OCI-M2 (cell line): ENCODE results near the gene GNAI1.

Experiments used
- DNase-seq: peaks from one replicate; lab custom pipeline; 2025; ENCODE audit not compliant: unreplicated experiment; lab: John Stamatoyannopoulos, UW

The GNAI1 gene

GRCh38 chr7:80204919-80205318 is 70.3 kb downstream of the GNAI1 start:
- no peak for DNase-seq

DNA sequence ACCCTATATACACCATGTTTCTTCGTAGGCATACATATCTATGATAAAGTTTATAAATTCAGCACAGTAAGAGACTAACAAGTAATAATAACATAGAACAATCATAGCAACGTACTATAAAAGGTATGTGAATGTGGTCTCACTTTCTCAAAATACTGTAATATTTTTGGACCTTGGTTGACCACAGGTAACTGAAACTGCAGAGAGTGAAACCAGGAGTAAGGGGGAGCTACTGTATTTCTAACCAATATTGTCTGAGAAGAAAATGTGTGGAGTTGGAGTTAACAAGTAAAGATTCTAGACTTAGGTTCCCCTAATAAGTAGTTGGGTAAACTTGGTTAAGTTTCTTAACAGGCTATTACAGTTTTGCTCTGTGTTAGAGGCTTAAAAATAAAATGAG is 72.1 kb downstream of the GNAI1 start:
- DNase-seq, result no peak

- no peak for DNase-seq
Measured at GRCh38 chr7:80207501-80207900, 72.9 kb downstream of the GNAI1 start.

DNA sequence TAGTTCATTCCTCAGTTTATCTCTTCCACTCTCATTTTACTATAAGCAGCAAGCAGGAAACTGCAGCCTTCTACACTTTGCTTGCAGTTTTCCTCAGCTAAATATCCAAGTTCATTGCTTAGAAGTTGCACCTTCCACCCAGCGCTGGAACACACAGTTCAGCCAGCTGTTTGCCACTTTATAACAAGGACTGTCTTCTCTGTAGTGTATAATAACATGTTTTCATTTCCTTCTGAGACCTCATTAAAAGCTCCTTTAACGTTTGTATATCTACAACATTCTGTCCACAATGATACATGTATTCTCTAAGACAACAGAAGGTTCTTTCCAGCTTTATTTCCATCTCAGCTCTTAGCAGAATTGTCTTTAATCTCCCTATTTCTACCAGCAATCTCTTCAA is 74.1 kb downstream of the GNAI1 start:
- no peak for DNase-seq

DNA sequence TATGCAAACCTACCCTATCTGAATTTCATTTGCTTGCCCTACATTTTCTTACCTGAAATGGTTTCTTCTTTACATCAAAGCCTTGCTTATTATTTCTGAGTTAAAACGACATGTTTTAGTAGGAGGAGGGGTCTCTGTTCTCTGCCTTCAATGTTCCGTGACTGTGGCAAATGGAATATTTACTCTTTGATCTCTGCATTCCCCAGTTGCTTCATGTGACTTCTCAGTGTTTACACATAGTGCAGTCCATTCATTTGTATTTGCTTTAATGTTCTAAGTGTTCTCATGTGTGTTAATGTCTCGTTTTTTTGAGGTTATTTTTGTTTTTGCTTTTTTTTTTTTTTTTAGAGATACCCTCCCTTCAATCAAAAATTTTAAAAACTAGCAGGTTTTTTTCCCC is 75.8 kb downstream of the GNAI1 start:
- DNase-seq, result no peak

GRCh38 chr7:80213814-80214213 is 79.2 kb downstream of the GNAI1 start:
- no peak for DNase-seq

DNA sequence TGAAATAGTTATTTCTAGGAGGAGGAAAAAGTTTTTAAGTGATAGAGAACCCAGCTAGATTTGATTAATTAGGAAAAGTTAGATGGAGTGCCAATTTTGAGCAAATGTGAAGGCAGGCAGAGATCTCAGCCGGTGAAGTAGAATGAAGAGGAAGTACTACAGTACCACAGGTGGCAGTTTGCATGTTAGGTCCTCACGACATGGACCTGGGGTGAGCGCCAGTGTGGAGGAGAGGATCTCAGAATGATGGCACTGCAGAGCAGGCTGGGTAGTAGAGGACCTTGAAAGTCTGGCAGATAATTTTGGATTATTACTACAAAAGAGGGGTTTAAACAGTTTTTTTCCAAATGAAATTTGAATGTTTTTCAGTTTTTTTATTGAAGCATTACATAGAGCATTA is 81.1 kb downstream of the GNAI1 start:
- DNase-seq, result no peak

DNA sequence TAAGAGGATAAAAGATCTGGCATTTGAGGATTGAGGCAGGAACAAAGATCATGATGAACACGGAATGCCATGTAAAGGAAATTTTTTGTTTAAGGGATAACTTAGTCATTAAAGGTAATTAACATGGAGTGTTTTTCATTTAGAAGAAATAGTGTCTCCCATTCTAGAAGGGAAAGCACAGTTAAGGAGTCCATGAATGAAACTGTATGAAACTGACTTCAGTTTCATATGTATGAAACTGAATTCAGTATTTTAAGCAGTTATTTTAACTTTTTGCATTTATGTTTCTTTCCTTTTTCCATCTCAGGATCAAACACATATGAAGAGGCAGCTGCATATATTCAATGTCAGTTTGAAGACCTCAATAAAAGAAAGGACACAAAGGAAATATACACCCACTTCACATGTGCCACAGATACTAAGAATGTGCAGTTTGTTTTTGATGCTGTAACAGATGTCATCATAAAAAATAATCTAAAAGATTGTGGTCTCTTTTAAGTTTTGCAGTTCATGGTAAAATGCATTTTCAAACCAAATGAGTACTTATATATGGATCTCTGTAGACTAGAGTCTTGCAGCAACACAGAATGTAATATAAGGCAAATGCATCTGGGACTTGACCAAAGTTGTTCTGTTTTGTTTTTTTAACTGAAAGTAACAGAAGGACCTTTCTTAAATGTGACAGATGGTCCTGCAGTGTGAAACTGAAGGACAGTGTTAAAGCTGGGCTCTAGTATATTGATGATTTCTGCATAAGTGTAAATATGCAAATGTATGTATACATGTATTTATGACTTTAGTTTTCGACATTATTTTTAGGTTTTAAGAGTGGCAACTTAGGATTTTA is 82.6 kb downstream of the GNAI1 start:
- no peak for DNase-seq

DNA sequence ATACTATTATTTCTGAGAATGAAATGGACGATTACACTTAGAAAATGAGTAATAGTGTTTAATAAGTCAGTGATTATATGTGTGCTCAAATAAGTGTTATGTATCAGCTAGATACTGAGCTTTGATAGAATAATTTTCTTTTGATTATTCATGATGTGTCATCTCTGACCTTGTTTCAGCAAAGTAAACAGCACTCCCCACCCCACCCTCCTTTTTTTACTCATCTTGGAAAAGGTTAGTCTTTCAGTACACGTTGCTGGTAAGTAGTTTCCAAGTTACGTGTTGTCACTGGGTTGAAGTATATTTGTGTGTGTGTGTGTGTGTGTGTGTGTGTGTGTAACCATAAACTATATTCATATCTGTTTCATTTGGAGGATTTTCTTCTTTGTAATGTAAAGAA is 84.1 kb downstream of the GNAI1 start:
- no peak for DNase-seq

GRCh38 chr7:80220022-80220634 is 85.5 kb downstream of the GNAI1 start:
- DNase-seq, result no peak

DNA sequence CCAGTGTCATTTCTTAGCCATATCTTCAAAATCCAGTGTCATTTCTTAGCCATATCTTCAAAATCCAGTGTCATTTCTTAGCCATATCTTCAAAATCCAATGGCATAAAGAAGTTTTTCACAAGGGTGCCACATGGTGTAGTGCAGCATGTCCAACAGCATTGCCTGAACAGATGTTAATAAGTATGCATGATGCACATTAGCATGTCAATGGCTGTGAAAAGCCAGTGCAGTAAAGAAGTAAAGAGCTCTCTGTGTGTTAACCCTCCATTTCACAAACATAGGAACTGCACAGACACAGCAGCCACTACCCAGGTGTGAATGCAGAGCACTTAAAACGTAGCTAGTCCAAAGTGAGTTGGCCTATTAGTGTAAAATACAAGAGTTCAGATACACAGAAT is 89.8 kb downstream of the GNAI1 start:
- no peak for DNase-seq

DNA sequence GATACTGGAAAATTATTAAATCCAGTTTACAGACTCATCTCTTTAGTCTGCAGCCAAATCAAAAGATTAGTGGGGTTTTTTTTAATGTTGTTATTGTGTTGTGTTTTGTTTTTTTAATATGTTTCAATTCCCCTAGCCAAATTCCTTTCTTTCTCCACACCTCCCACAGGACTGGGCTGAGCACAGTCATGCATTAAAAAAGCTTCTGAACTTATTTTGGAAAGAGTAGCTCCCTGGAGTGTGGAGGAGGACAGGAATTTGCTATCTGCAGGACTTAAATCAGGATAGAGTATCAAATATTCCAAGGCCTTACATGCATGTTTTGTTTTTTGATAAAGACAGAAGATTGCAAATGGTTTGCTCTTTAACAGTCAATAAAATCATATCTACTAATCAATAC is 90.7 kb downstream of the GNAI1 start:
- no peak for DNase-seq

DNA sequence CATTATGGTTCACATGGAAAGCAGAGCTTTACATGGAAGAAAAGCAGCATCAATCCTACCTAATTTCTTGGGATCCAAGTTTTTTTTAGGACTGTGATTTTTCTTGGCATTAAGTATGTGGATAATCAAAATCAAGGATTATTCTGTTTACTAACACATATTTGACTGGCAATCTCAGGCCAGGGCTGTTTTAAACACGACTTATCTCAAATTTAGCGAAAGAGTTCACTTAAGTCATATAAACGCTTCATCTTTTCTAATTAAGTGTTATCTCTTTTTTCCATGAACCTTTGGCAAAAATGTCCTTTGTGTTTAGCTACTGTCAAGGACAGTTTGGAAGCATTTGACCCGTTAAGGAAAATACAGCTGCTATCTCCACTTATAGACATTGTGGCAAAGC is 92.0 kb downstream of the GNAI1 start:
- no peak for DNase-seq

- DNase-seq, result no peak
Measured at GRCh38 chr7:80230327-80230726, 95.7 kb downstream of the GNAI1 start.

DNA sequence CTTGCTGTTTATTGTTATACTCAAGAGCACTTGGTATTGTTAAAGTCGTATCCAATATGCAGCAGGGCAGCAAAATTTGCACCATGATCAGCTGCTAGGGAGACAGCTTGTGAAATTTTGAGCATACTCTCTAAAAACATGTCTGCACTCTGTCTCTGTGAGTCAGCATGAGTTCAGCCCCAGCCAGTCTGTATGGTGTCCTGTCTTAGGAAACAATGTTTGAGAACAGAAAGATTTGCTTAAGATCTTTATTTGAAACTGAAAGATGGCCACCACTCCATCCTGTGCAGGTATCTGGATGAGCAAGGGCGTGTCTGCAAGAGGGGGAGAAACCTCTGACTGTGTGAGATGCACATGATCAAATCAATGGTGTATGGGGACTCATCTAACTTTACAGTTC is 97.1 kb downstream of the GNAI1 start:
- DNase-seq, result no peak

GRCh38 chr7:80232979-80233724 is 98.5 kb downstream of the GNAI1 start:
- DNase-seq, result no peak

GRCh38 chr7:80235334-80235733 is 100.7 kb downstream of the GNAI1 start:
- no peak for DNase-seq

DNA sequence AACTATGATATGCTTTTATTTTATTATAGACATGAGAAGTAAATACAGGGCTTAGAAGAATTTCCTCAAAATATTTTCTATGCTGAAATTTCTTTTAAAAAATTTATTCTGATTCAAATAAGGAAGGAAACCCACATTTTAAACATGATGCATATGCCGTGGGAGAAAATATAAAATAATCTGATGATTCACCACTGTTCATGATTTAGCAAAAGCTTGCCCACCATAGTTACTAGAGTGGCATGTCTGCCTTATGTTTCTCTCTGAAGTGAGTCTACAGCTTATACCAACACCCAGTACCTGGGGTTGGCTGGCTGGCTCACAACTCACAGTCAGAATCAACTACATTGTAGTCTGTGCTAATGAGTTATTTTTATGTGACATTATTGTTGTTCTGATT is 102.0 kb downstream of the GNAI1 start:
- no peak for DNase-seq

DNA sequence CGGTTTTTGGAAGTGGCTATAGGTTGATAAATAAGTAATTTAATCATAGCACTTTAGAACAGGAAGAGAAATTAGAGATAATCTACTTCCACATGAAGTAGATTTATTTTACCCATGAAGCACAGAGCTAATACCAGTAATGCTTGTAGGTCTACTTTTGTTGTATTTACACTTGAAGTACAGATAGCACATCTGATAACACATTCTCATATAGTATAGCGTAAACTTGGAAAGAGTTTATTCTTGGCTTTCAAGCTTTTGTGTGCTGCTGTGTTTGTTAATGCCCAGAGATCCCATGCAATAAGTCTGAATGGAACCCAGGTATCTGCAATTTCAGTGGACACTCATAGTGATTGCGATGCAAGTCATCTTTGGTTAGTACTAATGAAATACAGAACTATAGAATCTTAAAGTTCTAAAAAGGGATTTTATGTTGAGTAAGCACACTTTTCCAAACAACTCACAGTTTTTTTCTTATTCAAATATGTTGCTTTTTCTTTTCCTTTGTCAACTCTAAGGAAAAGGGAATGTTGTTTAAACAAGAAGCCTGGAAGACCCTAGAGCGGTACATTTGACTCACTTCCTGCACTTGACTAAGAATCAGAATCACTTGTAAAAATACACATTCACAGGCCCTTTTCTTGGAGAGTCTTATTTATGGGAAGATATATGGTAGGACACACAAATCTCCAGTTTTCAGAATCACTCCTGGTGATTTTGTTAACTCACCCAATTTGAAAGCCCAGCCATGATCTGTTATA is 105.8 kb downstream of the GNAI1 start:
- no peak for DNase-seq

- no peak for DNase-seq
Measured at GRCh38 chr7:80241671-80242070, 107.0 kb downstream of the GNAI1 start.

DNA sequence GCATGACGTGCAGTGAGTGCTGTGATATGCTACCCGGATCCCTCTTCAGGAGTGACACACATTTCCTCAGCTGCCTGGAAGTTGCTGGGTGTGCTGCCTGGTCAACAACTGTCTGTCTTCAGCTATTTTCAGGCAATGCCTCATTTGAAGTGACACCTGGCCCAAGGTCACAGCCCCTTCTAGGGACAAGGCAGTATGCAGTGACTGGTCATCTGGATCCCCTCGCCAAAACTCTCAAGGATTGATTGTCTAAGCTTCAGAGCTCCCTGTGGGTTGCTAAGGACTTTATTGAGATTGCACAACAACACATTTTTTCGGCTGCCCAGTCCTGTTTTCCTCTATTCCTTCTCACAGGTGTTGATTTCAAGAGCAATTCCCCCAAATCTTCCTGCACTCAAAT is 108.8 kb downstream of the GNAI1 start:
- no peak for DNase-seq
